Cerebellar nuclear complex (tissue), 1 donor: ENCODE results near the gene IPO8.

ENCODE experiments used
- DNase-seq, 2 experiments: peaks; one replicate each; lab custom pipeline; 2025; lab: John Stamatoyannopoulos, UW

IPO8 gene

GRCh38 chr12:30695199-30696102 lies at the start of gene IPO8:
TSS of gene IPO8 (minus strand) at chr12:30695869. CDS start at chr12:30695647, 222 bp downstream.
- DNase-seq = peak; percentile 21 to 74

GRCh38 chr12:30744321-30744720 lies 48.7 kb upstream of the IPO8 start:
- DNase-seq = no peak

GRCh38 chr12:30740274-30740673 lies 44.6 kb upstream of the IPO8 start:
- DNase-seq = no peak

- DNase-seq = no peak
Measured at GRCh38 chr12:30739020-30739419, 43.4 kb upstream of the IPO8 start.

- DNase-seq = no peak
Measured at GRCh38 chr12:30732954-30733637, 37.4 kb upstream of the IPO8 start.

- no peak for DNase-seq
Measured at GRCh38 chr12:30730011-30730410, 34.3 kb upstream of the IPO8 start.

- no peak for DNase-seq
Measured at GRCh38 chr12:30729547-30729946, 33.9 kb upstream of the IPO8 start.

- DNase-seq = no peak
Measured at GRCh38 chr12:30726647-30727046, 31.0 kb upstream of the IPO8 start.

- DNase-seq = no peak
Measured at GRCh38 chr12:30725739-30726138, 30.1 kb upstream of the IPO8 start.

GRCh38 chr12:30719060-30719459 lies 23.4 kb upstream of the IPO8 start:
- no peak for DNase-seq

GRCh38 chr12:30707613-30708342 lies 12.1 kb upstream of the IPO8 start:
- no peak for DNase-seq

GRCh38 chr12:30706476-30706875 lies 10.8 kb upstream of the IPO8 start:
- no peak for DNase-seq

- DNase-seq = no peak
Measured at GRCh38 chr12:30701056-30701455, 5.4 kb upstream of the IPO8 start.

- DNase-seq = no peak
Measured at GRCh38 chr12:30700216-30700900, 4.7 kb upstream of the IPO8 start.

GRCh38 chr12:30698346-30698745 lies 2.7 kb upstream of the IPO8 start:
- DNase-seq = no peak

- DNase-seq = no peak
Measured at GRCh38 chr12:30696943-30697342, 1.3 kb upstream of the IPO8 start.

GRCh38 chr12:30696486-30696885 lies 817 bp upstream of the IPO8 start:
- DNase-seq = no peak

GRCh38 chr12:30696103-30696408 lies 387 bp upstream of the IPO8 start:
- DNase-seq = no peak

GRCh38 chr12:30694412-30695198 lies 1.1 kb downstream of the IPO8 start:
- DNase-seq = peak in 1 of 2 experiments; percentile 24

GRCh38 chr12:30692470-30692869 lies 3.2 kb downstream of the IPO8 start:
- DNase-seq = no peak
